Measurements from ENCODE around the gene KCNG4.
"Not testable (repeated sequence)": the region's sequence is repeated elsewhere in the genome, so short reads cannot be mapped to it uniquely, and the experiment has no call there.

KCNG4 gene

DNA sequence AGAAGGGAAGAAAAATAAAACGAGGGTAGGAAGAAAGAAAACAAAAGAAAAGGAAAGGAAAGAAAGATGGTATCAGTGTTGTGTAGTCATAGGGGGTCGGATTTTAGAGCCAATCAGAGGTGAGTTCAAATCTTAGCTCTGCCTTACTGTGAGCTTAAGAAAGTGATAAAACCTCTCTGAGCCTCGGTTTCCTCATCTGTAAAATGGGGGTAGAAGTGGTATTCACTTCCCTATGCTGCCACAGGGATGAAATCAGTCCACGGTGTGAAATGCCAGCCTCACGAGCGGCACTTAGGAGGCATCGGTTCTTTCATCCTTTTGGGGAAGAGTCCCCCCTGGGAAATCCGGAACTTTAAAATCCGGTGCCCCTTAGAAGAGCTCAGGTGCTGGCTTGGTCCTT, 6.1 kb downstream of the KCNG4 start:
- no peak for DNase-seq

DNA sequence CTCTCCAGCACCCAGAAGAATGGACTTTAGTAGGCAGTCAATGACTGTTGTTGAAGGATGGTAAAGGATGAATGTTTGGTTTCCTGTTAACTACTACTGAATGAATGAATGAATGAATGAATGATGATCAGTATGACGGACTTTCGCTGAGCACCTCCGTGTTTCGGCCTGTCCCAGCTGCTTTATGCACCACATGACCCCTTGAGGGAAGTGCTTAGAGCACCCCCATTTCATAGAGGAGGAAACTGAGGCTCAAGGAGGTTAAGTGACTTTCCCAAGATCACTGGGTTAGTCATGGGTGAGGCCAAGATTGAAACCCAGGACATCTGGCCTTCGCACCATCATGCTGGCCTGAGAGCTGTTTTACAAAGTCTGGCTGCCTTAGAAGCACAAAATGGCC, 6.8 kb downstream of the KCNG4 start:
- DNase-seq: no peak

DNA sequence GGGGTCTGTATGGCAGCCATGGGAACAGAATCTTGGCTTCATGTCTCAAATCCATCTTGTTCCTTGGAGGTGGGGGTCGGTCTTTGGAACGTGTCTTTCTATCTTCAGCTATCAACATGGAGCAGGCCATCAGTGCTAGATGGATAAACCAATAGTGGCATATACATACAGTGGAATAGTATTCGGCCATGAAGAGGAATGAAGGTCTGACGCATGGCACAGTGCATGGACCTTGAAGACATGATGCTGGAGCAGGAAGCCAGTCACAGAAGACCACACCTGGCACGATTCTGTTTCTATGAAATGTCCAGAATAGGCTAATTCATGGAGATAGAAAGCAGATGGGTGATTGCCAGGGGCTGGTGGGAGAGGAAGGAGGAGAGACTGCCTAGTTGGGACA, 7.8 kb downstream of the KCNG4 start:
- DNase-seq: no peak

DNA sequence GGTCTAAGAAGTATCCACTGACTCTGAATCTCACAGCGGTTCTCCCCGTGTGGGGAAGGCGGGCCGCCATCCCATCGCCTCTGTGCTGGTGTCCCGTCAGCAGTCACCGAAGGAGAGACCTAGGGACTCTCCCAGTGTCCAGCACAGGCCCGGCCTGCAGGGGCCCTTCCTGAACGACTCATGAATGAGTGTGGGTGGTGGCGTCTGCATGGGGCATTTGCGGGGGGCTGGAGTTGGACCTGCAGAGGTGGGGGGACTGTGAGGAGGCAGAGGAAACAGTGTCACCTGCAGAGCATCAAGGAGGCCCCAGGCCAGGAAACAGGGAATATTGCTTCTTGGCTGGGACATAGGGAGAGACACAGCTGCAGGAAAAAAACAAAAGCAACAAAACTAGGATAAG, 10.3 kb downstream of the KCNG4 start:
- DNase-seq: no peak

DNA sequence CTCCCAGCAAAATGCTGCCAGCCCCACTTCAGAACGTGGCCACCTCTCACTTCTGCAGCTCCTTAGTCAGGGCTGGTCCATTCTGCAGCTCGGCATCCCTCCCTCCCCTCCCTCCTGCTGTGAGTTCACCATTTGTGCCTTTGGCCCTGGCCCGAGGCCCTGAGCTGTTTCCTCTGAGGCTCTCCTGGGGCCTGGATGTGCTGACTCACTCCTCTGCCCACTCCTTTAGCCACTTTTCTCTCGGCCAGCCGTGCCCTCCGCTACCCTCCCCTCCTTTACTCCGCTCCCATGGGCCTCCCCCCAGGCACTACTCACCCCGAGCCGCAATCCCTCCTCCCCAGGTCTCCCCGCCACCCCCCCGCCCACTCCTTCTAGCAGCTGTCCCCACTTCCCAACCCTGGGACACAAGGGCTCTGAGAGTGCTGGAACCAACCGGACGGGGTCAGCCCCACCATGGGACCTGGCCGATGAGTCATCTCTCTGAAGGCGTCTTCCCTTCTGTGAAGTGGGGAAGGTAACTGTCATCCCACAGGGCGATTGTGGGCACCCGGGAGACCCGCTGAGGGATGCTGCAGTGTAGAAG, 11.5 kb downstream of the KCNG4 start:
- DNase-seq: no peak

DNA sequence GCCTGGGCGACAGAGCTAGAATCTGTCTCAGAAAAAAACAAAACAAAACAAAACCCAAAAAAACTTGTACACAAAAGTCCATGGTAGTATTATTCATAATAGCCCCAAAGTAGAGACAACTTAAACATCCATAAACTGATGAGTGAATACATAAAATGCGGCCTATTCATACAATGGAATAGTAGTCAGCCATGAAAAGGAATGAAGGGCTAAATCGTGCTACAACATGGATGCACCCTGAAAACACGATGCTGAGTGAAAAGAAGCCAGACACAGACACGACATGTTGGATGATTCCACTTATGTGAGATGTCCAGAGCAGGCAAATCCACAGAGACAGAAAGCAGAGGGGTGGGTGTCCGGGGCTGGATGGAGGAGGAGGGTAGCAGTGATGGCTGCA, 12.3 kb downstream of the KCNG4 start:
- DNase-seq: no peak

DNA sequence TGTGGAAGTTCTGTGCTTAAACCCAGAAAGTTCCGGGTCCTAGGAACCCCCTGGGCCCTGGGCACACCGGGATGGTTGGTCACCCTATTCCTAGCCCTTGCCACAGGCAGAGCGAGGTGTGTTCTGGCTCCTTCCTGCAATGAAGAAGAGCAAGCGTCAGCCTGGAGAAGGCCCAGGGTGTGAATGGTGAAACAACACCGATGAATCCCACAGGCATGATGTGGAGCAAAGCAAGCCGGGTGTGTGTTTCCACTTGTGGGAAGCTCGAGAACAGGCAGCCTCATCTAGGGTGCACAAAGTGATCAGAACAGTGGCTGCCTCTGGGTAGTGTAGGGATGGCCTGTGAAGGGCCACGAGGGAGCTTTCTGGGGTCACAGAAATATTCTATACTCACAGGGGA, 13.8 kb downstream of the KCNG4 start:
- no peak for DNase-seq

DNA sequence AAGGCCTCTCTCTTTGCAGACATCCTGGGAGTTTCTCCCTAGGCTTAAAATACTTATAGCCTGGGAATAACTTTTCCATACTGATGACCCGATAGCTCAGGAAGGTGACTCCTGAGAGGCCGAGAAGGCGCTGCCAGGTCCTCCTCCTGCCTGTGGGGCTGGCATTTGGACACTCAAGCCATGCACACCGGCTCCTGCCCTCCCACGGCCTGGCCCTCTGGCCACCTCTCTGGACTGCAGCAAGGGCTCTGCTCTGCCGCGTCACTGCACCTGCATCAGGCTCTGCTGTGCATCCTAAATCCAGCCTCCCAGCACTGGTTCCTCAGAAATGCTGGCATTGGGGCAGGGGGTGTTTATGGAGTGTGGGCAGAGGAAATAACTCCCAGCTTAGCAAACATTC, 14.2 kb downstream of the KCNG4 start:
- no peak for DNase-seq

DNA sequence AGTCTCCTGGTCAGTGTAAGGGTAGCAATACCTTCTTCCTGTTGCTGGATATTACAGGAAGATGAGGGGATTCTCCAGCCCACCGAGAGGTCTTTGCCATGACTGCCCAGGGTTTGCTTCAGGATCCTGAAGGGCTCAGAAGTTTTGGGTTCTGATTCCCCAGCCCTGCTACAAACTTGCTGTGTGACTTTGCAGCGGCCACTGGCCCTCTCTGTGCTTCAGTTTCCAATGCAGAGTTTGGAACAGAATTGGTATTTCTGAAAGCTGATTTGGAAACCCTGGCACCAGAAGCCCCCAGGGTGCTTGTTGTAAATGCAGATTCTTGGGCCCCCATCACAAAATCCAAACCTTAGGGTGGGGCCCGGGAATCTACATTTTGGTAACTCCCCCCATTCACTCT, 14.7 kb downstream of the KCNG4 start:
- no peak for DNase-seq

DNA sequence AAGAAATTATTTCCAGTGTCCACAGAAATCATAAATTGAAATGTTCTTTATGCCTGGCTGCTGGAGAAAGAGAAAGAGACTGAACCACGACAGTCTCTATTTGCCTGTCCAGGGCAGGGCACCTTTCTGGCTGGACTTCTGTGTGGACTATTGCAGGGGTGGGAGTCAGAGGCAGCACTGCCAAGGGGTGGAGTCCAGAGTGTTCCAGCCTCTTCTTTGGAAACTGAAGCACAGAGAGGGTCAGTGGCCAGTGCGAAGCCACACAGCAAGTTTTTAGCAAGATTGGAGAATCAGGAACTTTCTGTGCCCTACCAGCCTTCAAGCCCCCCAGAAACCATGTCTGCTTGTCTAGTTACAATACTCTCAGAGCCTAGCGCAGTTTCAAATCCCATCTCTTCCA, 15.3 kb downstream of the KCNG4 start:
- no peak for DNase-seq

DNA sequence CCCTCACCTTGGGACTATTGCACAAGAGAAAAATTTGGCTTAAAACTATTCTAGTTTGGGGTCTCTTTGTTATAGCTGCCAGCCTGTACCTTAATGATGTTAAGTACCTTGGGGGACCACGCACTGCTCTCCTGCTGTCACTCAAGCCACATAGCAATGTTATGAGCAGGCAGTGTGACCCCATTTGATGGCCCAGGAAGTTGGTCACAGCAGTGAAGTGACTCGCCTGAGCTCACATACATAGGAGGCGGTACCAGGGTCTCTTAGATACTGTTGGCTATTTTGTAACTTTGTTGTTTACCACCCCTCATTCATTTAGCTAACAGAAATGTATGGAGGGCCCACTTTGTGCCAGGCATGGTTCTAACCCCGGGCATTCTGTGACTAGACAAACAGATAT, 16.4 kb downstream of the KCNG4 start:
- no peak for DNase-seq

DNA sequence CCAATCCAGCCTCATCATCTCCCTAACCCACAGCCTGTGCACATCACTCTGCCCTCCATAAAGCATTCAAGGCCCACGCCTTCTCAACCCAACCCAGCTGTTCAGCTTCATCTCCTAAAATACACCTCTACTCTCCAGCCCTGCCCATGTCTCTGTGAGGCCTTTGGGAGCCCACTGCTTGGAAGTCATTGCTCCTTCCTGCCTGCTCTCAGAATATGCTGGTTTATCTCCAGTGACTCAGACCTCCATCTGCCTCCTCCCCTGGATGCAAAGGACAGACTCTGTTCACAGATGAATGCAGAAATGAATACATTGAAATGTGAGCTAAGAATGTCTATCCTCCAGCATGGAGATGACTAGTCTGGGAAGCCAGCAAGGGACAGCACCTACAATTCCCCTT, 19.0 kb downstream of the KCNG4 start:
- no peak for DNase-seq

DNA sequence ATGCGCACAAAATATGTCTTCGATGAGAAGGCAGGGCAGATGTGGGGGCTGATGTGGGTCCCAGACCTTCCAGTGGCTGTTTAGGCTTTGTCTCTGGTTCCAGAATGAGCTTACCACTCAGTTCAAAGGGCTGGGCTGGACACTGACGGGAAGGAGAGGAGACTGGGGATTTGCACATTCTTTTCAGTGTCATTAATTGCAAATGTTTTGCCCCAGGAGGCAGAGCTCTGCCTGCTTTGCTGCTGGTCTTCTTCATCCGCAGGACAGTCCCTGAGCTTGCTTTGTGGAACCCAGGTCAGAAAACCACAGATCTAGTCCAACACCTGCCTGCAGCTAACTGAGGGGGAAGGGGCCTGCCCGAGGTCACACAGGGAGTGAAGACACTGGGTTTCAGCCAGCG, 20.9 kb downstream of the KCNG4 start:
- DNase-seq: no peak

DNA sequence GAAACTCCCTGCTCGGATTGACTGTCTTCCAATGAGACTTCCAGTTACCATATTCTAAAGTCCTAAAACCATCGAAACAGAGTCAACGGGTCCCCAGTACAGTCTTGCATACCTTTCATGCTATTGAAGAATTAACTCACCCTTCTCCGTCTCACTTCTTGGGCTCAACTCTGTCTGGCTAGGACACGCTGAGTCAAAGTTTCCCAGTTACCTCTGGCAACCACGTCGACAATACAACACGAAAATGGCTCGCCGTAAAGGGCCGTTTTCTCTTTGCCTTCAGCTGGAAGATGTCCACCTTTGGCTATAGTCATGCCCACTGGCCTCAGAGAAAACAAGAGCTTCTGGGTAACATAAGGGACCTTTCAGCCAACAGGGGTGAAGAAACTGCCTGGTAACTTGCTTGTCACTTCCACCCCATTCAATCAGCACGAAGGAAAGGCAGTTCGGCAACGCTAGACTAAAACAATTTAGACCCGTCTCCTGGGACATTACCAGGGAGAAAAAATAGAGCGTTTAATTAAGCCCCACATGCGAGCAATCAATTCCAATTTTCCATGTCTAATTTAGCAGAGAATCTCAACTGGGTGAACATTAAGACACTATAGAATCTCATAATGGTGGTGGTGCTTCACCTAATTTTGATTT, 21.5 kb downstream of the KCNG4 start:
- DNase-seq: no peak

DNA sequence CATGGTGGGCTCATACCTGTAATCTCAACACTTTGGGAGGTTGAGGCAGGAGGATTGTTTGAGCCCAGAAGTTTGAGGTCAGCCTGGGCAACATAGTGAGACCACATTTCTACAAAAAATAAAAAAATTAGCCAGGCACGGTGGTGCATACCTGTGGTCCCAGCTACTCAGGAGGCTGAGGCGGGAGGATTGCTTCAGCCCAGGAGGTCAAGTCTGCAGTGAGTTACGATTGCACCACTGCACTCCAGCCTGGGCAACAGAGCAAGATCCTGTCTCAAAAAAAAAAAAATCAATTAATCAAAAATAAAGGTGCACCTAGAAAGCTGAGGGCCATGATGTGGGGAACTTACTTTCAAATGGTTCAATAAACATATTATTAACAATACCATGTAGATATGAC, 23.7 kb downstream of the KCNG4 start:
- not testable (repeated sequence) for DNase-seq

DNA sequence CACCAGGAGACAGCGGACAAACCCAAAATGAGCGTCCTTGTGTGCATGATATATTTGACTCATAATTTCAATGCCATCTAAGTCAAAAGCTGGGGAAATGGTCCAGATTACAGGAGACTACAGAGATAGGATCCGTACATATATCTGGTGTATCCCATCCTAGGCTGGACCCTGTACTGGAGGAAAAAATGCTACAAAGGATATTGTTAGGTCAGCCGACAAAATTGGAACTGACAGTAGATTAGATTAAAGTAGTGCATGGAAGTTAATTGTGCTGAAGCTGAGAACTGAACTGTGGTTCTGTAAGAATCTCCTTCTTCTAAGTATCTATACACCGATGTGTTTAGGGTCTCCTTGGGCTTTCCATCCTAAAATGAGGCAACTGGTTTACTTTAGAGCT, 24.3 kb downstream of the KCNG4 start:
- DNase-seq: no peak

DNA sequence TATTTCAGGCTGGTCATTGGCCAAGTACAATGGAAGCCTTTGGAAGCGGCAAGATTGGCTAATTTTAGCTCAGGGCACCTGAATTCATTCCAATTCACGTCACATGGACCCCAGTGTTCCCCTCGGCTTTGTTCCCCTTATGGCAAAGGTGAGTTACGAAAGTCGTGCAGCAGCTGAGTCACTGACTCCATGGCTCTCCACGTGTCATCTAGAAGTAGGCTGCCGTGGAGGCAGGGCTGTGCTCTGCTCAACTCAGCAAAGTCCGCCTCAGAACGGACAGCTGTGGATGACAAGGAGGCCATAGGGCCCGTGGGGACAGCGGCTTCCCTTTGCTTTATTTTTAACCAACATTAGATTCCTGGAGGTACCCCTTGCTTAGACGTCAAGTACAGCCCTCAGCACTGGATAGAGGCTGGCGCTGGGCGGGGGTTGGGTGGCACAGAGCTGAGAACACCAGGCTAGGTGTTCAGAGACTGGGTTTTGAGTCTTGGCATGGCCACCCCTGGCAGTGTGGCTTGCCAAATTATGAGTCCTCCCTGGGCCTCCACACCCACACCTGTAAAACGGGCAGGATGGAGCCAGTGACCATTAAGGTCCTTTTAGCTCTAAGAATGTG, 25.3 kb downstream of the KCNG4 start:
- DNase-seq: no peak

DNA sequence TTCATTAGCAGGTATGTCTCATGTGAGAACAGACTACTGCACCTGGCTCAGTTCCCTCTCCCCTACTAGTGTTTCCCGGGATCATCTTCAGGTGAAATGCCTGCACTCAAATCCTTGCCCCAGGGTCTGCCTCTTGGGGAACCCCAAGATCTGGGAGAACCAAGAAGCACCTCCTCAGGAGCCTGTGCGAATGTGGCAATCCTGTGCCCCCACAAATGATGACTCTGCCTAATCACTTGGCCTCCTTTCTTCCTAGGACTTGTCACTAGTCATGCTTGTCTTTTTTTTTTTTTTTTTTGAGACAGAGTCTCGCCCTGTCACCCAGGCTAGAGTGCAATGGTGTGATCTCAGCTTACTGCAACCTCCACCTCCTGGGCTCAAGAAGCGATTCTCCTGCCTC, 27.2 kb downstream of the KCNG4 start:
- DNase-seq: no peak

DNA sequence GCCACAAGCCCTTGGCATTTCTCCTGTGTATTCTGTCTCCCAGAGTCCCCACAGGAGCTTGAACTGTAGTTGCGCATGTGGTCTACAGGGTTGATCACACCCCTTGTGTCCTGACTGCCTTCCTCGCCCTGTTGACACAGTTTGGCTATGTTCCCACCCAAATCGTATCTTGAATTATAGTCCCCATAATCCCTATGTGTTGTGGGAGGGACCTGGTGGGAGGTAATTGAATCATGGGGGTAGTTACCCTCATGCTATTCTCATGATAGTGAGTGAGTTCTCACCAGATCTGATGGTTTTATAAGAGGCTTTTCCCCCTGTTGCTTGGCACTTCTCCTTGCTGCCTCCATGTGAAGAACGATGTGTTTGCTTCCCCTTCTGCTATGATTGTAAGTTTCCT, 27.7 kb downstream of the KCNG4 start:
- DNase-seq: no peak

DNA sequence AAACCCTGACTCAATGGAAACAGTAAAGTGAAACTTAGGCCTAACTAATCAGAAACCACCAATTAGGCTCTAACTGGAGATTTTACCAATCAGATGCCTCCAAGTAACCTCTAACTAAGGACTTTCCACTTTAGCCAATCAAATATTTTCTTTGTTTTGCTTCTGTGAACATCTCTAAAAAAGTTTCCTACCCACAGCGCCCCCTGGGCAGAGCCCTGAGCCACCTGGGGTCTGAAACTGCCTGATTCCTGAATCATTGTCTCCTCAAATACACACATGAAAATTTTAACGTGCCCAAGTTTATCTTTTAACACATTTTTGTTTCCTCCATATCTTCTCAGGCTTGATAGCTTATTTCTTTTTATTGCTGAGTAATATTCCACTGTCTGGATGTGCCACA, 29.8 kb downstream of the KCNG4 start:
- DNase-seq: no peak

DNA sequence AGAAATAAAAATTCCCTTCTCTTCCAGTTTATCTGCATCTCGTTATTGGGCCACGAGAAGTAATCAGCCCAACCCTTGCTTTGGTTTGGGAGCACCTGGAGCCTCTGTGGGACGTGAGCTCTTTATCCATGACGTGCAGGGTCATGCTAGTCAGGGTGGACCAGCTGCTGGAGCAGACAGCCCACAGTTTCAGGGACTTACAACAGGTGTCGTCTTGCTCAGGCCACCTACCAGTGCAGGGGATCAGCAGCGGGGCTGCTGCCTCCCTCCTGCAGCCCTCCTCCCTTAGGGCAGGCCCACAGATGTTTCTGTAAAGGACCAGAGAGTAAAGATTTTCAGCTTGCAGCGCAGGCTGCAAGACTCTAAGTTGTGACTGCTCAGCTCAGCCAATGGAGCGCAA, 31.9 kb downstream of the KCNG4 start:
- DNase-seq: no peak

DNA sequence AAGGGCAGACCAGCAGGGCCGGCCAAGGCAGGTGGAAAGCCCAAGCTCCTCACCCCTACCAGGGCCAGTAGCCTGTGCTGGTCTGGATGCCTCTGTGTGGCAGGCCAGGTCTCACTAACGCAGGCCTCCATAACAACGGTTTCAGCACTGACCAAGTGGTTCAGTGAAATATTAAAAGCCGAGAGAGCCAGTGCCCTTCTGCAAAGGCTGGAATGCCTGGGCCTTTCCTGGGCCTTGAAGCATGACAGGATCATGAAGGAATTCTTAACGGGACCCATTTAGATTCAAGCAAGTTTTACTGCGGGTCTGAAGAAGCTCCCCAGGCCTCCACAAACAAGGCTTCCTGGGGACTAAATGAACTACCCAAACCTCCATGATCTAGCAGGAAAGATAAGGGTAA, 32.6 kb downstream of the KCNG4 start:
- DNase-seq: no peak

DNA sequence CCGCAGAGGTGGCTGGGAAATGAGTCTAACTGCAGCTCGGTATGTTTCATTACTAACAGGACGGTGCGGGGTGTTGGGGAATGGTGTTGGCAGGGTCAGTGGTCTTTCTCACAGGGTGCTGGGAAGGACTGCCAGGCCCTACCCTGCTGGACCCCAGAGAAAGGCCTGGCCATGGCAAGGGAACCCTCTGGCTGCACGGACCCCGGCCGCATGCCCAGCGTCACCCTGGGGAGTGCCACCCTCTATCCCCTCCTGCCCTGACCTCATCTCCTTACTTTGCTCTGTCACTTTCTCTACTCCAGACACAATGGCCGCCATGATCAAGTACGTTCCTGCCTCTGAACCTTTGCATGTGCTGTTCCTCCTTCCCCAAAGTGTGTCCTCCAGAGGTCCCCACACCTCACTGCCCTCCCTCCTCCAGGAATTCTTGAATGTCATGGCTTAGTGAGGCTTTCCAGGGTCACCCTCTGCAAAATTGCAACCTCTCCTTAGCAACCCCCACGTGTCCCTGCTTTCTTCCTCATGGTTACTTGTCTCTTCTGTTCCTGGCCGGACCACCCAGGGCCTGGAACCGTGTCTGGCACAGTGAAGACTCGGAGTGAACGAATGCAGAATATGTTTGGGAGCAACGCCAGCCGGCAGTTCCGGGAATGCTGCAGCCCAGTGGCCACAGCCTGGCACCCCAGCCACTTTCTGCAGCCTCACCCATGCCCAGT, 33.7 kb downstream of the KCNG4 start:
- DNase-seq: no peak

DNA sequence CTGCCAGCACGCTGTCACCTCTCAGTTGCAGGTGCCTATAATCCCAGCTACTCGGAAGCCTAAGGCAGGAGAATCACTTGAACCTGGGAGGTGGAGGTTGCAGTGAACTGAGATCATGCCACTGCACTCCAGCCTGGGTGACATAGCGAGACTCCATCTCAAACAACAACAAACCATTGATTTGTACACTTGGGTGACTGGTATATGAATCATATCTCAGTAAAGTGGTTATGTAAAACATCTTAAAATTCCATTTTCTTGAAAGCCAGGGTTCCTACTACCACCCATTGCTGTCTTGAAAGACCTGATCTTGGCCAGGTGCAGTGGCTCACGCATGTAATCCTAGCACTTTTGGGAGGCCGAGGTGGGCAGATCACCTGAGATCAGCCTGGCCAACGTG, 34.7 kb downstream of the KCNG4 start:
- DNase-seq: not testable (repeated sequence)
